Breast epithelium (tissue), 4 donors: ENCODE data around the gene RYR3. TPM values are rescaled to one million over a fixed set of nuclear protein-coding genes. Genes with fewer than 3 reads are reported as not detected.

Source experiments
- DNase-seq, 2 donors: peaks; one replicate each; pipeline ENCODE4 v3.0.0-alpha.2; 2019; ENCODE audit warnings: low spot score in 2 of 2
- H3K27ac ChIP-seq, 2 donors: fragments of 200-600 bp; sonication (generic) in 1 of 2; one replicate each; pipeline ENCODE4 v1.5.1; 2016 to 2019; ENCODE audit warnings: mild to moderate bottlenecking in 1 of 2
- H3K27me3 ChIP-seq, 2 donors: fragments of 200-600 bp; sonication (generic) in 1 of 2; one replicate each; pipeline versions ENCODE4 v1.5.1 to v1.6.0; 2017 to 2019; ENCODE audit warnings: control low read depth in 1 of 2, mild to moderate bottlenecking in 1 of 2
- H3K36me3 ChIP-seq: fragments of 200-600 bp; one replicate; pipeline ENCODE4 v1.5.1; 2019
- H3K4me1 ChIP-seq, 2 donors: fragments of 200-600 bp; sonication (generic); one replicate each; pipeline ENCODE4 v1.5.1; 2016 to 2019; ENCODE audit warnings: control low read depth in 1 of 2
- H3K4me3 ChIP-seq, 3 donors: fragments of 200-600 bp; sonication (generic); 1 replicate in 2 of 3; 2 replicates in 1 of 3; pipeline ENCODE4 v1.5.1; 2016 to 2019; ENCODE audit warnings: mild to moderate bottlenecking in 3 of 3, moderate library complexity in 2 of 3
- H3K9me3 ChIP-seq, 2 donors: fragments of 200-600 bp; sonication (generic) in 1 of 2; one replicate each; pipeline ENCODE4 v1.5.1; 2016 to 2019; ENCODE audit warnings: control low read depth in 1 of 2
- POLR2A ChIP-seq: fragments of 450-650 bp; IDR thresholded peaks from one replicate; pipeline ENCODE4 v1.6.1; 2016; ENCODE audit warnings: antibody characterized with exemption, mild to moderate bottlenecking, moderate library complexity
- POLR2AphosphoS5 ChIP-seq, 3 donors: sonication (generic); formaldehyde crosslinking; IDR thresholded peaks; one replicate each; pipeline ENCODE4 v1.6.1; 2017; ENCODE audit warnings: antibody characterized with exemption in 3 of 3
- intact Hi-C: fragments of 100-400 bp; cut with DNase I; formaldehyde crosslinking; loops from one replicate; pipeline ENCODE4 v1.15.1; 2023; ENCODE audit warnings: low total_unique reads
- total RNA-seq, 3 donors: library from RNA; depleted of rRNA; stranded (reverse); fragments of >200 nt; gene quantifications; one replicate each; pipeline ENCODE4 v1.1.0, GENCODE V29; 2016
- TF ChIP-seq, protein P1 (sequence below), 3 donors: fragments of 450-650 bp; IDR thresholded peaks; one replicate each; pipeline ENCODE4 v1.5.1; 2016 to 2017; ENCODE audit warnings: antibody characterized with exemption in 3 of 3, mild to moderate bottlenecking in 3 of 3, moderate library complexity in 3 of 3

RYR3 gene
- total RNA-seq, 3 donors from 2014 or later, result 1.8 to 4.2 (median 2.6) TPM

DNA sequence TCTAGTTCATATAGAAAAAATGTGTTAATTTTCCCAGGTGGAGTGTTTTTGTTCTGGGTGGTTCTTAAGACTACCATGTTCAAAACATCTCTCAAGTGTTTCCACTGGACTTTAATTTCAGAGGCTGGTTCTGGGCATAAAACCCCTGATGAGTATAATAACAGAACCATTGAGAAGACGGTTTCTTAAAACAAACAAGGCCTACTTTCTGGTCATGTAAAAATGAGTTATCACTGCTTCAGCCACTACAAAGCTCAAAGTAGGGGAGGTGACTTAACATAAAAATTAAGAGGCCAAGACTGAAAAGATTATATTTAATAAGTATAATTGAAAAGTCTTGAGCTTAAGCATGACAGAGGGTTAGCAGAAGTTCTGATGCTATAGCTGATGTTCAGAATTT lies 33.8 kb downstream of the RYR3 start:
- intact Hi-C loops, result no loop called here
- DNase-seq, result no peak
- Histone ChIP-seq H3K36me3 (no peaks in the 10 kb centered on the region), H3K4me1 (no peaks in the 10 kb centered on the region), H3K27me3 (no peaks in the 10 kb centered on the region), H3K4me3 (no peak overlapping the region), H3K9me3 (peaks cover 0 to 10% of the 10 kb centered on the region in 2 donors), H3K27ac (no peak overlapping the region)
- TF ChIP-seq POLR2AphosphoS5 (IDR thresholded peaks at IDR 0.05) (no peak), POLR2A (no peak)
- TF ChIP-seq, protein P1, sequence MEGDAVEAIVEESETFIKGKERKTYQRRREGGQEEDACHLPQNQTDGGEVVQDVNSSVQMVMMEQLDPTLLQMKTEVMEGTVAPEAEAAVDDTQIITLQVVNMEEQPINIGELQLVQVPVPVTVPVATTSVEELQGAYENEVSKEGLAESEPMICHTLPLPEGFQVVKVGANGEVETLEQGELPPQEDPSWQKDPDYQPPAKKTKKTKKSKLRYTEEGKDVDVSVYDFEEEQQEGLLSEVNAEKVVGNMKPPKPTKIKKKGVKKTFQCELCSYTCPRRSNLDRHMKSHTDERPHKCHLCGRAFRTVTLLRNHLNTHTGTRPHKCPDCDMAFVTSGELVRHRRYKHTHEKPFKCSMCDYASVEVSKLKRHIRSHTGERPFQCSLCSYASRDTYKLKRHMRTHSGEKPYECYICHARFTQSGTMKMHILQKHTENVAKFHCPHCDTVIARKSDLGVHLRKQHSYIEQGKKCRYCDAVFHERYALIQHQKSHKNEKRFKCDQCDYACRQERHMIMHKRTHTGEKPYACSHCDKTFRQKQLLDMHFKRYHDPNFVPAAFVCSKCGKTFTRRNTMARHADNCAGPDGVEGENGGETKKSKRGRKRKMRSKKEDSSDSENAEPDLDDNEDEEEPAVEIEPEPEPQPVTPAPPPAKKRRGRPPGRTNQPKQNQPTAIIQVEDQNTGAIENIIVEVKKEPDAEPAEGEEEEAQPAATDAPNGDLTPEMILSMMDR (IDR thresholded peaks at IDR 0.05), result no peak

DNA sequence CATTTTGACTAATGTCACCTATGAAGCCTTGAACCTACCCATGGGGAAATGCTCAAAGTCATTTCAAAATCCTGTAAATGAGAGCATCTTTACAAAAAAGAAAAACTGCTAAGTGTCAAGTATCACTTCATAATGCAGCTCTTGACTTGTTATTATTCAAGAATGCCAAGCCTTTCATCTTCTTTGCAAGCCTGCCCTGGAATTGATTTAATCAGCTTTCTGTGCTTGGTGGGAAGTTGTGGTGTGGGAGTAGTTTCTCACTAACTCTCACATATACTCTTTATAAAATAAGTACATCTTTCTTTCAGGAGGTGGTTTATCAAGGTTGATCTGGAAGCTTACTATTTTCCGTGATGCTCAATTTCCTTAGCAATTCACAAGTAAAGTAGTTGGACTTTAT lies 43.6 kb downstream of the RYR3 start:
- intact Hi-C loops, result no loop called here
- no peak overlapping the region for H3K4me3 ChIP-seq

DNA sequence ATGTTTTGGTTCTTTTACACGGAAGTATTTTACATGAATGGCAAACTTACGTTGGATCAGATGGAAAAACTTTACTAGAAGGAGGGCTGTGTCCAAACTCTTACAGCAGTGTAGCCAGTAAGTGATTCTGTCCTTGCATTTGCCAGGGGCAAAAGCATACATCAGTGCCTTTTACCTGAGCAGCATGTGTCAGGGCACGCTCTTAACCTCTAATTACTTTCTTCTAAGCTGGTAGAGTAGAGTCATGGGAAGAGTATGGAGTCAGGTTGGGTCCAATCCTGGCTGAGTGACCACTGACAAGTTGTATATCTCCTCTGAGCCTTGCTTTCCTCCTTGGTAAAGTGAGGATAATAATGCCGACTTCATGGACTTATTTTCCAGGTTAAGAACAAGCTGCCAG lies 47.1 kb downstream of the RYR3 start:
- TF ChIP-seq, protein P1 (IDR thresholded peaks at IDR 0.05), result no peak
- no peak for TF ChIP-seq POLR2AphosphoS5 (IDR thresholded peaks at IDR 0.05)
- TF ChIP-seq POLR2A, result no peak
- Histone ChIP-seq H3K27ac (no peak overlapping the region), H3K4me3 (no peak overlapping the region), H3K27me3 (no peaks in the 10 kb centered on the region), H3K9me3 (no peaks in the 10 kb centered on the region), H3K4me1 (no peaks in the 10 kb centered on the region), H3K36me3 (no peaks in the 10 kb centered on the region)
- DNase-seq, result no peak
- intact Hi-C loops, result no loop called here

More for the DNA sequence above, 43.6 kb downstream of the RYR3 start:
- H3K4me1 ChIP-seq, result no peaks in the 10 kb centered on the region
- no peaks in the 10 kb centered on the region for H3K27me3 ChIP-seq
- no peak overlapping the region for H3K27ac ChIP-seq
- TF ChIP-seq, protein P1 (IDR thresholded peaks at IDR 0.05), result no peak
- TF ChIP-seq POLR2AphosphoS5 (IDR thresholded peaks at IDR 0.05), result no peak
- no peak for TF ChIP-seq POLR2A
- H3K9me3 ChIP-seq, result no peaks in the 10 kb centered on the region
- no peaks in the 10 kb centered on the region for H3K36me3 ChIP-seq
- no peak for DNase-seq

DNA sequence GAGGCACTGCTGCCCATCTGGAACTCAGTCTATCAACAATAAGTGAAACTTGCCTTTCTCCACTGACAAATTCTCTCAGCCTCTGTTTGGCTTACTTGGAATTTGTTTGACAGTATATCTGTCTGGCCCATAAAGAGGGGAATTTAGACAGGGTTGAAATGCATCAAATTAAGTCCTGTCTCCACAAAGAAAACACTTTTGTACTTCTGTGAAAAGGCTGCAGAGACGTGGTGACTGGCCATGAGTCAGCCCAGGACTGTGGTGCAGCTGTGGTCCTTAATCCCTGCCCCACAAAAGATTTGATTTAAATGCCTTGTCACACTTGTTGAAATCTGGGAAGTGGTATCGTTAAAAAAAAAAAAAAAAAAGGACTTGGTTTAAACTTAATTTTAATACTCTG lies 47.5 kb downstream of the RYR3 start:
- no peaks in the 10 kb centered on the region for H3K9me3 ChIP-seq
- H3K4me3 ChIP-seq, result no peak overlapping the region
- H3K36me3 ChIP-seq, result no peaks in the 10 kb centered on the region
- DNase-seq, result no peak
- intact Hi-C loops, result no loop called here
- TF ChIP-seq POLR2A (no peak), POLR2AphosphoS5 (IDR thresholded peaks at IDR 0.05) (no peak)
- TF ChIP-seq, protein P1 (IDR thresholded peaks at IDR 0.05), result no peak
- no peaks in the 10 kb centered on the region for H3K4me1 ChIP-seq
- no peak overlapping the region for H3K27ac ChIP-seq
- no peaks in the 10 kb centered on the region for H3K27me3 ChIP-seq

DNA sequence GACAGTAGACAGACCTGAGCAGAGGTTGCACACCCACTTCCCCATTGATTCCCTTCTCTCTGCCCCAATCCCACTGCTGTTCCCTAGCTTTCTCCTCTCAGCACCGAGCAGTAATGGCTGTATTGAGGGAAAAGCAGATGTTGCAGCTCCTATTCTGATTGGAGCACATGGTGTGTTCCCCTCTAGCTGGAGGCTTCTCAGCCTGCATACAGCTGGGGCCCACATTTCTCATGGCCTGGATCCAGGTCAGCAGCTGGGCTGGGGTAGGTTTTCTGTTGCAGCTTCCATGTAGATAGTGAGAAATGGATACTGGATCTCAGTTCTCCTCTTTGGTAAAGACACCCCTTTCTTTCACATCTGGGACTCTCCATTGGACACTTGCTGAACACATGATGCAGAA lies 50.1 kb downstream of the RYR3 start:
- Histone ChIP-seq H3K36me3 (no peaks in the 10 kb centered on the region), H3K9me3 (no peaks in the 10 kb centered on the region), H3K27me3 (no peaks in the 10 kb centered on the region), H3K4me1 (no peaks in the 10 kb centered on the region), H3K4me3 (no peak overlapping the region), H3K27ac (no peak overlapping the region)
- no peak for DNase-seq
- intact Hi-C loops, result no loop called here
- TF ChIP-seq, protein P1 (IDR thresholded peaks at IDR 0.05), result no peak
- no peak for TF ChIP-seq POLR2A
- no peak for TF ChIP-seq POLR2AphosphoS5 (IDR thresholded peaks at IDR 0.05)
